DMS153 treated with DMSO at 0.1 percent for 48 hours (cell line): Measurements from ENCODE around the gene TRAF3.
"Not testable (repeated sequence)": the region's sequence is repeated elsewhere in the genome, so short reads cannot be mapped to it uniquely, and the experiment has no call there.

Source experiments
- DNase-seq: peaks from one replicate; lab custom pipeline; 2025; ENCODE audit not compliant: unreplicated experiment; lab: John Stamatoyannopoulos, UW

TRAF3 gene

GRCh38 chr14:102826751-102827675, 49.8 kb downstream of the TRAF3 start:
- no peak for DNase-seq

GRCh38 chr14:102827716-102828115, 50.5 kb downstream of the TRAF3 start:
- DNase-seq, result no peak

GRCh38 chr14:102828151-102828550, 50.9 kb downstream of the TRAF3 start:
- DNase-seq, result no peak

GRCh38 chr14:102829016-102829548, 51.8 kb downstream of the TRAF3 start:
- no peak for DNase-seq

- DNase-seq, result no peak
Observed at GRCh38 chr14:102830474-102831045, 53.3 kb downstream of the TRAF3 start.

- DNase-seq, result no peak
Observed at GRCh38 chr14:102831163-102831804, 54.0 kb downstream of the TRAF3 start.

GRCh38 chr14:102833341-102833740, 56.1 kb downstream of the TRAF3 start:
- DNase-seq, result no peak

GRCh38 chr14:102833991-102834390, 56.7 kb downstream of the TRAF3 start:
- no peak for DNase-seq

GRCh38 chr14:102835959-102836358, 58.7 kb downstream of the TRAF3 start:
- no peak for DNase-seq

- not testable (repeated sequence) for DNase-seq
Observed at GRCh38 chr14:102837120-102837519, 59.9 kb downstream of the TRAF3 start.

- no peak for DNase-seq
Observed at GRCh38 chr14:102838501-102838900, 61.3 kb downstream of the TRAF3 start.

- DNase-seq, result no peak
Observed at GRCh38 chr14:102840115-102840514, 62.9 kb downstream of the TRAF3 start.

- DNase-seq, result no peak
Observed at GRCh38 chr14:102840771-102841528, 63.7 kb downstream of the TRAF3 start.

GRCh38 chr14:102848830-102849525, 71.7 kb downstream of the TRAF3 start:
- no peak for DNase-seq

- no peak for DNase-seq
Observed at GRCh38 chr14:102849526-102850379, 72.5 kb downstream of the TRAF3 start.

- no peak for DNase-seq
Observed at GRCh38 chr14:102853648-102854047, 76.4 kb downstream of the TRAF3 start.

GRCh38 chr14:102854091-102854703, 76.9 kb downstream of the TRAF3 start:
- DNase-seq, result no peak

- DNase-seq, result no peak
Observed at GRCh38 chr14:102856179-102856578, 78.9 kb downstream of the TRAF3 start.

- no peak for DNase-seq
Observed at GRCh38 chr14:102857444-102857843, 80.2 kb downstream of the TRAF3 start.
